Fibroblast of mammary gland (primary cell): ENCODE measurements around the gene RASA3.

Experiments used
- DNase-seq: peaks from one replicate; pipeline ENCODE4 v3.0.0-alpha.2; 2010; ENCODE audit warnings: low read depth
- H3K4me3 ChIP-seq: 2 replicates; pipeline ENCODE4 v1.5.1; 2011; ENCODE audit warnings: low read depth, mild to moderate bottlenecking, low read length, moderate library complexity; ENCODE audit not compliant: control insufficient read depth
- CTCF ChIP-seq: conservative IDR thresholded peaks from 2 replicates; pipeline ENCODE4 v1.5.1; 2011; ENCODE audit warnings: low read depth, low read length, inconsistent platforms; ENCODE audit not compliant: control insufficient read depth, insufficient read depth

Gene RASA3

DNA sequence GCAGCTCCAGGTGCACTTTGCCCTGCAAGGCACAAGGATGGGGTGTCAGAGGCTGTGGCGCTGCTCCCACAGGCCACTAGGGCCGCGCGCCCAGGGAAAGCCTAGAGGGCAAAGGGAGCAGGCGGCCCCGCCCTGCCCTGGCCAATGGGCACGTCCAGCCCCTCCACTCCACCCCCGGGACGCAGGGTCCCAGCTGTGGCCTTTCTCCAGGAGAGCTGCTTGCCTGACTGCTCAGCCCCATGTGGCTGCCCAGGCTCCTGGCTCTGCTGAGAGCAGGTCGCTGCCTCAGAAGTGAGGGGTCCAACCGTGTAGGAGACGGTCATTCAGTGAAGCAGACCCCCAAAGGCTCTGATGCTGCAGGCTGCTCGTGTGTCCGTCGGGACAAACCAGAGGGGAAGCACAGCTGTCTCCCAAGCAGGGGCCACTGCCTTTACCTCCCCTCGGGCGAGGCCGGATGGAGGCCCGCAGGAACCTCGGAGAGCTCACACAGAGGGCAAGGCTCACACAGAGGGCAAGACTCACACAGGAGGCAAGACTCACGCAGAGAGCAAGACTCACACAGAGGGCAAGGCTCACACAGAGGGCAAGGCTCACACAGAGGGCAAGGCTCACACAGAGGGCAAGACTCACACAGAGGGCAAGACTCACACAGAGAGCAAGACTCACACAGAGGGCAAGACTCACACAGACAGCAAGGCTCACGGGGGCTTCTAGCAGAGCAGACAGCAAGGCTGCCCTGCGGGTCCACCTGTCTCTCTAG lies 102.4 kb downstream of the RASA3 start:
- no peak for DNase-seq
- H3K4me3 ChIP-seq: no peak overlapping the region
- TF ChIP-seq CTCF: no peak

DNA sequence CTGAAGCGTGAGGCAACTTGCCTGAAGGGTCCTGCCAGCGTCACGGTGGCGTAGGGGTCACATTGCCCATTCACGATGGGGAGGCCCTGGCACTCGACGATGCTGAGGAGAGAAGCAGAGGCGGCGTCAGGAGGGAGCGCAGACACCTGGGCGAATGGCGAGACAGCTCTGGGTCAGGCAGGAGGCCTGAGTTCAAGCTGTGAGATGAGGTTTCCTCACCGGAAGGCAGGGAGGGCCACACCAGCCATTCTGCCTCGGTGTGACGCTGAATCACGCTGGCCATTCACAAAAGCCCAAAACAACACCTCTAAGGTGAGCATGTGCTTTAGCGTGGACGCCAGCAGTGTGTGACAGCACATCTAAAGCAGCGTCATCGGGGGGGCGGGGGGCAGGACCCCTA lies 104.6 kb downstream of the RASA3 start:
- no peak for DNase-seq
- TF ChIP-seq CTCF: no peak
- H3K4me3 ChIP-seq: no peak overlapping the region

DNA sequence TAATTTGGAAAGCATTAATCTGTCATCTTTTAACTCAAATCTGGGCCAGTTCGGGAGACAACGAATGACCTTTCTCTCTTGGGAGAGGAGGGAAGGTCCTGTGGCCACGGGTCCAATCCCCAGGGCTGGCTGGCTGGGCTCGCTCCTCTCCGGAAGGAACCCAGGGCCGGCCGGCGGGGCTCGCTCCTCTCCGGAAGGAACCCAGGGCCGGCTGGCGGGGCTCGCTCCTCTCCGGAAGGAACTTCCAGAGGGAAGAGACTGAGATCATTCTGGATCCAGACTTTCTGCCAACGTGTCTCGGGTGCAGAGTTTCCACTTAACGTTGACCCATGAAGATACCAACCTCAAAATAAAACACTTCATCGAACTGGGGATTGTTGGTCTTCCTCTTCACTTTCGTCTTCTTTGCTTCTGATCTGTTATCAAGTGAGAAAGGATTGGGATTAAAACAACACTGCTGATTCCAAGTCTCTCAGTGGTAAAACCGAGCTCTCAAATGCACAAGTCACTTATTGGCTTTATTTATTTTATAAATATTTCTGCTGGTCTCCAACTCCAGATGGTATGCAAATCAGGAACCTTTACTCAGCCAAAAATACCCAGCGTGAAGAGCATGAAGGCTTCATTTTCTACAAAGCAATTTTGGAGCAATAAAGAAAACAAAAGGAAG lies 105.2 kb downstream of the RASA3 start:
- H3K4me3 ChIP-seq: no peak overlapping the region
- TF ChIP-seq CTCF: no peak
- DNase-seq: no peak

GRCh38 chr13:114026481-114026880 lies 105.9 kb downstream of the RASA3 start:
- no peak for DNase-seq
- TF ChIP-seq CTCF: no peak
- H3K4me3 ChIP-seq: no peak overlapping the region

DNA sequence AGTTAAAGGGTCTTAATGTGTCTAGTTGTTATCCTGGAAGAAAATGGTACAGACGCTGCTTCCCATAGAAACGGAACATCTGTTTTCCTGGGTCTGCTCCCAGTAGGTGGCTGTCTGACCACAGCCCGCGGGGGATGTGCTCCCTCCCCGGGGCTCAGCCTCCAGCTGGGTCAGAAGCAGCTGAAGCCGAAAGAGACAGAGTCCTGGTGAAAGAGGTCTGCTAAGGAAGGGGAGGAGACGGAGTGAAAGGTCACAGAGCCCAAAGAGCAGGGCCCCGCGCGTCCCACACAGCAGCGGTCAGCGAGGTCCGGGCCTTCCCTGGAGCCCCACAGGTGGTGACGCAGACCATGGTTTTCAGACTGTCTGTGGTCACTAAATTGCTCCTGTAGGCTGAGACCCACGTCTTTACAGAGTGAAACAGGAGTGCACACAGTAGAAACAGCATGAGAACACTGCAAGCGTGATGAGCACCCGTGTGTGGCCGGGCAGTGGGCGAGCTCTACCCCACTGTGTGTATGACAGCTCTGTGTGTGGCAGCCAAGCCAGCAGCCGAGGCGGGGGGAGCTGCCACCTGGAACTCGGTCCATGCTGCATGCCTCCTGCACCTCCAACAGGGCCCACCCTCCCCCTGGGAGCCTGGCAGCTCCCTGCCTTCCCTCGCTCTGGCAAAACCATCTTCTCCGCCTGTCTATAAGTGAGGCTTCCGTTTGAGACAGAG lies 106.5 kb downstream of the RASA3 start:
- H3K4me3 ChIP-seq: no peak overlapping the region
- peak; percentile 81 for DNase-seq
- TF ChIP-seq CTCF: peak; percentile 0

DNA sequence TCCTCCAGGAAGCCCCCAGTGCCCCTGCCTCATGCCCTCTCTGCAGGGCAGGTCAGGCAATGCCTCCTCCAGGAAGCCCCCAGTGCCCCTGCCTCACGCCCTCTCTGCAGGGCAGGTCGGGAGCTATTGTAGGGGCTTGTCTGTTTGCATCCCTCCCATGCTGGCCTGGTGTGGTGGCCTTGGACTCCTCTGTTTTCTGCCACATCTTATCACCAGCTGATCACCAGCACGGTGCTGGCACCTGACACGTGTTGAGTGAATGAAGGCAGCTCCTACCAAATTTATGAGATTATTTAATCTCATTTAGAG lies 107.1 kb downstream of the RASA3 start:
- no peak overlapping the region for H3K4me3 ChIP-seq
- TF ChIP-seq CTCF: no peak
- no peak for DNase-seq
